GM23338 (cell line): ENCODE measurements around the gene KCNMB2.

ENCODE experiments used
- CREB1 ChIP-seq: fragments of 250-450 bp; sonication (Bioruptor Pico); IDR thresholded peaks from 2 replicates; pipeline ENCODE4 v1.5.0; 2020; ENCODE audit warnings: low read depth, mild to moderate bottlenecking, moderate library complexity
- CTCF ChIP-seq, 2 experiments: fragments of 200-600 bp in 1 of 2; sonication (generic) in 1 of 2; conservative IDR thresholded peaks; 2 replicates each; pipeline versions ENCODE4 v1.5.1 to v1.6.1; 2016 to 2017; ENCODE audit warnings: antibody characterized with exemption in 2 of 2, low read depth in 2 of 2, mild to moderate bottlenecking in 2 of 2, moderate library complexity in 1 of 2
- ETS1 ChIP-seq: IDR thresholded peaks from 2 replicates; pipeline ENCODE4 v1.6.1; 2016; ENCODE audit warnings: antibody characterized with exemption
- EZH2 ChIP-seq: fragments of 200-600 bp; sonication (generic); IDR thresholded peaks from one replicate; pipeline ENCODE4 v1.8.0; 2017; ENCODE audit warnings: antibody characterized with exemption, mild to moderate bottlenecking, low read depth; ENCODE audit not compliant: unreplicated experiment
- EZH2phosphoT487 ChIP-seq: fragments of 200-600 bp; sonication (generic); IDR thresholded peaks from one replicate; pipeline ENCODE4 v1.8.1; 2018; ENCODE audit warnings: antibody characterized with exemption; ENCODE audit not compliant: unreplicated experiment
- JUNB ChIP-seq: IDR thresholded peaks from one replicate; pipeline ENCODE4 v1.6.1; 2016; ENCODE audit warnings: antibody characterized with exemption; ENCODE audit not compliant: unreplicated experiment
- NANOG ChIP-seq: IDR thresholded peaks from 2 replicates; pipeline ENCODE4 v1.6.1; 2016; ENCODE audit warnings: antibody characterized with exemption, borderline replicate concordance
- POLR2AphosphoS5 ChIP-seq: IDR thresholded peaks from 2 replicates; pipeline ENCODE4 v1.6.1; 2016; ENCODE audit warnings: antibody characterized with exemption, low read depth
- REST ChIP-seq: IDR thresholded peaks from one replicate; pipeline ENCODE4 v1.6.1; 2018; ENCODE audit warnings: antibody characterized with exemption; ENCODE audit not compliant: unreplicated experiment
- STAT1 ChIP-seq: IDR thresholded peaks from one replicate; pipeline ENCODE4 v1.6.1; 2016; ENCODE audit warnings: antibody characterized with exemption; ENCODE audit not compliant: unreplicated experiment
- ZNF114 ChIP-seq: fragments of 250-450 bp; sonication (Bioruptor Pico); IDR thresholded peaks from 2 replicates; pipeline ENCODE4 v1.5.0; 2020; ENCODE audit warnings: mild to moderate bottlenecking, moderate library complexity
- ZNF331 ChIP-seq: fragments of 250-450 bp; sonication (Bioruptor Pico); IDR thresholded peaks from 2 replicates; pipeline ENCODE4 v1.5.0; 2020; ENCODE audit warnings: low read depth, mild to moderate bottlenecking, moderate library complexity
- ZNF462 ChIP-seq: fragments of 250-450 bp; sonication (Bioruptor Pico); IDR thresholded peaks from 2 replicates; pipeline ENCODE4 v1.5.0; 2020; ENCODE audit warnings: mild to moderate bottlenecking, moderate library complexity

GRCh38 chr3:178762385-178762784, 226.1 kb downstream of the KCNMB2 start:
- TF ChIP-seq CTCF (conservative IDR thresholded peaks at IDR 0.05; ENCODE audit: low read depth in 2 of 2) (no peak), ZNF462 (CRISPR knock-in tag) (no peak), POLR2AphosphoS5 (no peak), EZH2 (no peak), JUNB (no peak), EZH2phosphoT487 (no peak), REST (no peak), ZNF331 (CRISPR knock-in tag) (no peak), ETS1 (no peak), ZNF114 (no peak), CREB1 (CRISPR knock-in tag) (no peak), NANOG (no peak), STAT1 (no peak)
